K562 (cell line): ENCODE results near the gene C1QTNF12. TPM values are rescaled to one million over a fixed set of nuclear protein-coding genes. Genes with fewer than 3 reads are reported as not detected.
A peak's percentile ranks its signal among the peaks of the same experiment; 100 is the strongest.

ENCODE experiments used
- ASH1L ChIP-seq: fragments of 450-650 bp; IDR thresholded peaks from 2 replicates; pipeline ENCODE4 v1.6.1; 2018; ENCODE audit warnings: borderline replicate concordance, mild to moderate bottlenecking, low read depth; ENCODE audit not compliant: partially characterized antibody
- CAMTA2 ChIP-seq: fragments of 250-450 bp; sonication (Bioruptor Pico); conservative IDR thresholded peaks from 2 replicates; pipeline ENCODE4 v1.5.1; 2022
- FOXM1 ChIP-seq, 2 experiments: fragments of 450-650 bp in 1 of 2; sonication (generic) in 1 of 2; formaldehyde crosslinking in 1 of 2; IDR thresholded peaks; 2 replicates each; pipeline versions ENCODE4 v1.6.1 to v1.9.0; 2017 to 2022; ENCODE audit warnings: low read depth in 2 of 2, mild to moderate bottlenecking in 2 of 2, missing genetic modification reagents in 1 of 2, moderate library complexity in 1 of 2
- GATA2 ChIP-seq: sonication (generic); formaldehyde crosslinking; IDR thresholded peaks from 2 replicates; pipeline ENCODE4 v1.4.0; 2020; ENCODE audit warnings: mild to moderate bottlenecking, missing genetic modification reagents
- GTF2F1 ChIP-seq: IDR thresholded peaks from 2 replicates; pipeline ENCODE4 v1.6.1; 2011; ENCODE audit warnings: low read depth, low read length, improper control_type of control experiment
- HSF4 ChIP-seq: fragments of 250-450 bp; sonication (Bioruptor Pico); IDR thresholded peaks from 2 replicates; pipeline ENCODE4 v2.1.2; 2022; ENCODE audit warnings: mild to moderate bottlenecking, moderate library complexity, borderline replicate concordance
- MYC ChIP-seq, 2 experiments: fragments of 250-450 bp in 1 of 2; sonication (Bioruptor Pico) in 1 of 2; IDR thresholded peaks; 2 replicates each; pipeline versions ENCODE4 v1.5.1 to v1.6.1; 2012 to 2021; ENCODE audit warnings: low read depth in 2 of 2, borderline replicate concordance in 1 of 2, improper control_type of control experiment in 1 of 2, low read length in 1 of 2, mild to moderate bottlenecking in 1 of 2, moderate library complexity in 1 of 2
- PHF21A ChIP-seq: fragments of 450-650 bp; IDR thresholded peaks from 2 replicates; pipeline ENCODE4 v1.6.1; 2017; ENCODE audit warnings: low read depth, borderline replicate concordance
- RUNX1 ChIP-seq: sonication (generic); IDR thresholded peaks from 2 replicates; pipeline ENCODE4 v1.6.1; 2016; ENCODE audit warnings: antibody characterized with exemption, low read depth
- SIN3A ChIP-seq, 2 experiments: fragments of 150-350 bp in 1 of 2; IDR thresholded peaks; 2 replicates each; pipeline ENCODE4 v1.6.1; 2011 to 2016; ENCODE audit warnings: borderline replicate concordance in 2 of 2, low read depth in 2 of 2, low read length in 2 of 2, mild to moderate bottlenecking in 2 of 2, moderate library complexity in 2 of 2; ENCODE audit not compliant: control insufficient read depth in 1 of 2
- TCF7L2 ChIP-seq: fragments of 150-350 bp; IDR thresholded peaks from 2 replicates; pipeline ENCODE4 v1.6.1; 2016; ENCODE audit warnings: low read depth, mild to moderate bottlenecking, low read length, moderate library complexity
- YBX1 ChIP-seq: fragments of 450-650 bp; IDR thresholded peaks from 2 replicates; pipeline ENCODE4 v1.7.1; 2016; ENCODE audit warnings: mild to moderate bottlenecking
- ZNF282 ChIP-seq: sonication (generic); formaldehyde crosslinking; IDR thresholded peaks from 2 replicates; pipeline ENCODE4 v1.8.1; 2023; ENCODE audit warnings: missing genetic modification reagents
- ZNF3 ChIP-seq: fragments of 250-450 bp; sonication (Bioruptor Pico); IDR thresholded peaks from 2 replicates; pipeline ENCODE4 v1.5.0; 2021; ENCODE audit warnings: mild to moderate bottlenecking, moderate library complexity
- ZNF780A ChIP-seq: fragments of 250-450 bp; sonication (Bioruptor Pico); IDR thresholded peaks from 2 replicates; pipeline ENCODE4 v1.5.0; 2021; ENCODE audit warnings: mild to moderate bottlenecking
- ZNF785 ChIP-seq: fragments of 250-450 bp; sonication (Bioruptor Pico); IDR thresholded peaks from 2 replicates; pipeline ENCODE4 v1.4.0; 2020; ENCODE audit warnings: mild to moderate bottlenecking
- ZSCAN29 ChIP-seq: fragments of 450-650 bp; IDR thresholded peaks from 2 replicates; pipeline ENCODE4 v1.6.1; 2017
- polyA plus RNA-seq, 8 experiments: library from polyadenylated mRNA; depleted of rRNA in 4 of 8; stranded (reverse) in 5 of 8; unstranded in 3 of 8; fragments of >200 nt; fragmentation: Nextera tagmentation in 2 of 8; fragmentation: Illumina TruSeq in 1 of 8; extraction: Ambion mirVana in 2 of 8; extraction: Trizol in 1 of 8; gene quantifications; 2 replicates each; pipeline versions ENCODE4 v1.2.1 to v1.2.3, GENCODE V29; 2011 to 2014; ENCODE audit warnings: inconsistent platforms in 1 of 8, missing spikeins in 1 of 8
- total RNA-seq, 7 experiments: library from RNA; depleted of rRNA in 6 of 7; stranded (reverse); fragments of >200 nt in 6 of 7; fragmentation: Illumina TruSeq in 2 of 7; extraction: Trizol in 2 of 7; gene quantifications; 2 replicates each; pipeline versions ENCODE4 v1.2.1 to v1.2.3, GENCODE V29; 2011 to 2021; ENCODE audit warnings: low replicate concordance in 1 of 7
- TF ChIP-seq, protein P1 (sequence below): fragments of 450-650 bp; IDR thresholded peaks from 2 replicates; pipeline ENCODE4 v1.6.1; 2016; ENCODE audit warnings: low read depth, mild to moderate bottlenecking, moderate library complexity
- TF ChIP-seq, protein P2 (sequence below): fragments of 250-450 bp; sonication (Bioruptor Pico); IDR thresholded peaks from 2 replicates; pipeline ENCODE4 v1.8.0; 2021; ENCODE audit warnings: moderate library complexity, mild to moderate bottlenecking, inconsistent platforms
- TF ChIP-seq, protein P3 (sequence below): sonication (generic); formaldehyde crosslinking; IDR thresholded peaks from 2 replicates; pipeline ENCODE4 v1.8.1; 2023; ENCODE audit warnings: mild to moderate bottlenecking, missing genetic modification reagents
- TF ChIP-seq, protein P4 (sequence below): sonication (generic); formaldehyde crosslinking; IDR thresholded peaks from 2 replicates; pipeline ENCODE4 v1.8.0; 2022; ENCODE audit warnings: mild to moderate bottlenecking, missing genetic modification reagents, borderline replicate concordance

C1QTNF12 gene
- total and polyA plus RNA-seq, 9 of the 15 experiments (the other 6 are each of a cell fraction or from before 2014, with no cell fraction given), result 0.11 to 4.3 (median 0.93) TPM; not detected in 3

DNA sequence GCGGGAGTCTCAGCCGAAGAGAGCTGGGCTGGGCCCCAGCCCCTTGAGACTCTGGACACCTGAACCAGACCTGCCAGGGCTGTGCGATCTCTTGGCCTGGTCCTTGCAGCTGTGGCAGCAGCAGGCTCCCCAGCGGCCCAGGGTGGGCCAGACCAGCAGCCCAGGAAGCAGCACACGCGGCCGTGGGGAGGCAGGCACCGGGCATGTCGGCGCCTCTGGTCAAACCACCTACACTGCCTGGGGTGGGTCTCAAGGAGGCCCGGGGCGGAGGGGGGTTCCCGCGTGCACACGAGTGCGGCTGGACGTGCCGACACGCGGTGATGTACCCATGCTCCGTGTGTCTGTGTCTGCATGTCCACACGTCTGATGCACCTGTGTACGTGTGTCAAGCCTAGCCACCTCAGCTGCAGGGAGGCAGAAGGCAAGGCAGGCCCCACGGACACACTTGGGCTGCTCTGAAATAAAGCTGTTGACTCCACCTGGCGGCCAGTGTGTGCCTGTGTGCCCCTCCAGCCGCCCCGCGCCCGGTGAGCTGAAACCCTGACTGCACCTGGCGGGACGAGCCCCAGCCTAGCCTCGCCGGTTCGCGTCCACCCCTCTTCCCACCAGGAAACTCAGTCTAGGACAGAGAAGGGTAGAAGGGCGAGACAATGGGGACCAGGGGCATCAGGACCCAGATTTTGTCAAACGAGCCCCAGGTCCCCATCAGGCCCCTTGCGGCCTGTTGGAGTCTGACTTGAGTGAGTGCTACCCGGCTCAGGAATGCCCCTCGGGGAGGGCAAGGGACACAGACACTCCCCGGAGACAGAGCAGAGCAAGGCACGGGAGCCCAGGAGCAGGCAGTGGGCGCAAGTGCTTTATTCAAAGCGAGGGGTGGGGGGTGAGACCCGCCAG is 45.3 kb upstream of the C1QTNF12 start (continued):
- TF ChIP-seq, protein P1, sequence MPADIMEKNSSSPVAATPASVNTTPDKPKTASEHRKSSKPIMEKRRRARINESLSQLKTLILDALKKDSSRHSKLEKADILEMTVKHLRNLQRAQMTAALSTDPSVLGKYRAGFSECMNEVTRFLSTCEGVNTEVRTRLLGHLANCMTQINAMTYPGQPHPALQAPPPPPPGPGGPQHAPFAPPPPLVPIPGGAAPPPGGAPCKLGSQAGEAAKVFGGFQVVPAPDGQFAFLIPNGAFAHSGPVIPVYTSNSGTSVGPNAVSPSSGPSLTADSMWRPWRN, result no peak
- TF ChIP-seq RUNX1 (no peak), GATA2 (CRISPR knock-in tag) (no peak), ZSCAN29 (no peak), ASH1L (no peak), TCF7L2 (no peak), MYC (IDR thresholded peaks at IDR 0.05; ENCODE audit: low read depth, low read length) (no peak), MYC (CRISPR knock-in tag; IDR thresholded peaks at IDR 0.05; ENCODE audit: borderline replicate concordance, low read depth) (no peak), PHF21A (0 out of 2 replicates have a peak, but pooled peaks have one; percentile 11), HSF4 (no peak), ZNF785 (CRISPR knock-in tag) (no peak), FOXM1 (IDR thresholded peaks at IDR 0.05; ENCODE audit: low read depth) (no peak), FOXM1 (CRISPR knock-in tag; IDR thresholded peaks at IDR 0.05; ENCODE audit: low read depth) (0 out of 2 replicates have a peak, but pooled peaks have one; percentile 73), ZNF282 (peak; percentile 72; the same call in 1 of the 2 replicates), ZNF780A (CRISPR knock-in tag) (no peak), GTF2F1 (no peak), CAMTA2 (CRISPR knock-in tag) (0 out of 2 replicates have a peak, but pooled peaks have one; percentile 81), YBX1 (no peak), ZNF3 (CRISPR knock-in tag) (no peak), SIN3A (IDR thresholded peaks at IDR 0.05; ENCODE audit: borderline replicate concordance in 2 of 2, control insufficient read depth in 1 of 2, low read depth in 2 of 2, low read length in 2 of 2) (no peak)
- TF ChIP-seq, protein P2, sequence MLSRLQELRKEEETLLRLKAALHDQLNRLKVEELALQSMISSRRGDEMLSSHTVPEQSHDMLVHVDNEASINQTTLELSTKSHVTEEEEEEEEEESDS (CRISPR knock-in tag), result no peak
- TF ChIP-seq, protein P3, sequence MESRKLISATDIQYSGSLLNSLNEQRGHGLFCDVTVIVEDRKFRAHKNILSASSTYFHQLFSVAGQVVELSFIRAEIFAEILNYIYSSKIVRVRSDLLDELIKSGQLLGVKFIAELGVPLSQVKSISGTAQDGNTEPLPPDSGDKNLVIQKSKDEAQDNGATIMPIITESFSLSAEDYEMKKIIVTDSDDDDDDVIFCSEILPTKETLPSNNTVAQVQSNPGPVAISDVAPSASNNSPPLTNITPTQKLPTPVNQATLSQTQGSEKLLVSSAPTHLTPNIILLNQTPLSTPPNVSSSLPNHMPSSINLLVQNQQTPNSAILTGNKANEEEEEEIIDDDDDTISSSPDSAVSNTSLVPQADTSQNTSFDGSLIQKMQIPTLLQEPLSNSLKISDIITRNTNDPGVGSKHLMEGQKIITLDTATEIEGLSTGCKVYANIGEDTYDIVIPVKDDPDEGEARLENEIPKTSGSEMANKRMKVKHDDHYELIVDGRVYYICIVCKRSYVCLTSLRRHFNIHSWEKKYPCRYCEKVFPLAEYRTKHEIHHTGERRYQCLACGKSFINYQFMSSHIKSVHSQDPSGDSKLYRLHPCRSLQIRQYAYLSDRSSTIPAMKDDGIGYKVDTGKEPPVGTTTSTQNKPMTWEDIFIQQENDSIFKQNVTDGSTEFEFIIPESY, result peak; percentile 93
- TF ChIP-seq, protein P4, sequence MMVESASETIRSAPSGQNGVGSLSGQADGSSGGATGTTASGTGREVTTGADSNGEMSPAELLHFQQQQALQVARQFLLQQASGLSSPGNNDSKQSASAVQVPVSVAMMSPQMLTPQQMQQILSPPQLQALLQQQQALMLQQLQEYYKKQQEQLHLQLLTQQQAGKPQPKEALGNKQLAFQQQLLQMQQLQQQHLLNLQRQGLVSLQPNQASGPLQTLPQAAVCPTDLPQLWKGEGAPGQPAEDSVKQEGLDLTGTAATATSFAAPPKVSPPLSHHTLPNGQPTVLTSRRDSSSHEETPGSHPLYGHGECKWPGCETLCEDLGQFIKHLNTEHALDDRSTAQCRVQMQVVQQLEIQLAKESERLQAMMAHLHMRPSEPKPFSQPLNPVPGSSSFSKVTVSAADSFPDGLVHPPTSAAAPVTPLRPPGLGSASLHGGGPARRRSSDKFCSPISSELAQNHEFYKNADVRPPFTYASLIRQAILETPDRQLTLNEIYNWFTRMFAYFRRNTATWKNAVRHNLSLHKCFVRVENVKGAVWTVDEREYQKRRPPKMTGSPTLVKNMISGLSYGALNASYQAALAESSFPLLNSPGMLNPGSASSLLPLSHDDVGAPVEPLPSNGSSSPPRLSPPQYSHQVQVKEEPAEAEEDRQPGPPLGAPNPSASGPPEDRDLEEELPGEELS (CRISPR knock-in tag), result no peak
